Dermis microvascular lymphatic vessel endothelial cell (primary cell): ENCODE results near the gene GCNT1. TPM values are rescaled to one million over a fixed set of nuclear protein-coding genes. Genes with fewer than 3 reads are reported as not detected.
A peak's percentile ranks its signal among the peaks of the same experiment; 100 is the strongest.
"Not testable (repeated sequence)": the region's sequence is repeated elsewhere in the genome, so short reads cannot be mapped to it uniquely, and the experiment has no call there.

ENCODE experiments used
- DNase-seq, 2 donors: peaks; one replicate each; pipeline versions ENCODE4 v3.0.0 to v3.0.0-alpha.2; 2010; ENCODE audit warnings: low read depth in 2 of 2
- total RNA-seq: library from RNA; depleted of rRNA; stranded (reverse); fragments of >200 nt; gene quantifications from 2 replicates; pipeline ENCODE4 v1.2.1, GENCODE V29; 2014

The GCNT1 gene
- total RNA-seq, 1 donor from 2014 or later = 3.1 TPM

DNA sequence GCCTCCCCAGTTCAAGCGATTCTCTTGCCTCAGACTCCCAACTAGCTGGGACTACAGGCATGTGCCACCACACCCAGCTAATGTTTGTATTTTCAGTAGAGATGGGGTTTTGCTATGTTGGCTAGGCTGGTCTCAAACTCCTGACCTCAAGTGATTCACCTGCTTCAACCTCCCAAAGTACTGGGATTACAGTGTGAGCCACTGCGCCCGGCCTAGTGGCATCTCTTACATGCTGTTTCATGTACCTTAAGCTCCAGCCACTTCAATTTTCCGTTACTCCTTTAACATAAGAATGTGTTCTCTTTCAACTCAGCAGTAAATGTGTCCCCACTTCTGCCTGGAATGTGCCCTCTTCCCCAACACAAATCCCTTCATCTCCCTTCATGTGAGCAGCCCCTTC lies 73.9 kb downstream of the GCNT1 start:
- not testable (repeated sequence) for DNase-seq

DNA sequence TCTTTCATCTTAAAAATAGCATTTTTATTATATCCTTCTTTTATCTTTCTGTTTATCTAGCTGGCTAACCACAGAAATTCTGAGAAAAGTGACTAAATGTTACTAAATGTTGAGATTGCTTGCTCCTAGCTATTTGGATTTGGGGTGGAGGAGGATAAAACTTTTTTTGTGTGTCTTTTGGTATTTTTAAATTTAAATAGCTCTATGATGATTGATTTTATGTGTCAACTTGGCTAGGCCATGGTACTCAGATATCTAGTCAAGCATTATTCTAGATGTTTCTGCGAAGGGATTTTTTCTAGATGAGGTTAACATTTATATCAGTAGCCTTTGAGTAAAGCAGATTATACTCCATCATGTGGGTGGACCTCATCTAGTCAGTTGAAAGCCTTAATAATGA lies 75.0 kb downstream of the GCNT1 start:
- no peak for DNase-seq

GRCh38 chr9:76537150-76537646 lies 78.2 kb downstream of the GCNT1 start:
- peak; percentile 31 to 49 for DNase-seq

GRCh38 chr9:76539180-76539579 lies 80.2 kb downstream of the GCNT1 start:
- DNase-seq = no peak

DNA sequence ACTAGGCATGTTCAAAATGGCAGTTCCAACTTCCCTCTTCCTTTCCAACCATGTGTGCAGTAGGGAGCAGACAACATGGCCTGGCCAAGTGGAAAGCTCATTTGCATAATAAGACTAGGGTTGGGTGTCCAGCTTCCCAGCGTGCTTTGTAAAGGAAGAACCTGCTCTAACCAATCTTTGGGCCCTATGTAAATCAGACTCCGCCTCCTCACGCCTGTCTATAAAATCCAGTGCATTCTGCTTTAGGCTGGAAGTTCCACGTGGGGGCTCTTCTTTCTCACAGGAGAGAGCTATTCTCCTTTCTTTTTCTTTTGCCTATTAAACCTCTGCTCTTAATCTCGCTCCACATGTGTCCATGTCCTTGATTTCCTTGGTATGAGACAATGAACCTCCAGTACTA lies 83.4 kb downstream of the GCNT1 start:
- no peak for DNase-seq

- DNase-seq = no peak
Observed at GRCh38 chr9:76545191-76545590, 86.2 kb downstream of the GCNT1 start.

DNA sequence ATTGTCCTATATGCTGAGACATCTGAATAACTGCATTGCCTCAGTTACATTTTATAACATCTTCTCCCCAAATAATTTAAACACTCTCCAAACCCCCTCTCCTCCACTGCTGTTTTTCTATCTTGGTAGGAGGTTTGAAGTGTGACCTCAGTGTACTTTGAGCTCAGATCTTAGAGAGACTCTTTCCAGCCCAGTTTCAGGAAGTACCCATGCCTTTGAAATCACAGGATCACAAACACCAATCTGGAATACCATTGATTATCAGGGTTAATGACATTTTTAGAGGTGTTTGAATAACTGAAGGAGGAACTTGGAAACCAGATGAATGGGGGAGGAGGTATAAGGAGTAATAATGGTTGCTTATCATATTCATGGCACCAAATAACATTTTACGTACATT lies 93.2 kb downstream of the GCNT1 start:
- no peak for DNase-seq

DNA sequence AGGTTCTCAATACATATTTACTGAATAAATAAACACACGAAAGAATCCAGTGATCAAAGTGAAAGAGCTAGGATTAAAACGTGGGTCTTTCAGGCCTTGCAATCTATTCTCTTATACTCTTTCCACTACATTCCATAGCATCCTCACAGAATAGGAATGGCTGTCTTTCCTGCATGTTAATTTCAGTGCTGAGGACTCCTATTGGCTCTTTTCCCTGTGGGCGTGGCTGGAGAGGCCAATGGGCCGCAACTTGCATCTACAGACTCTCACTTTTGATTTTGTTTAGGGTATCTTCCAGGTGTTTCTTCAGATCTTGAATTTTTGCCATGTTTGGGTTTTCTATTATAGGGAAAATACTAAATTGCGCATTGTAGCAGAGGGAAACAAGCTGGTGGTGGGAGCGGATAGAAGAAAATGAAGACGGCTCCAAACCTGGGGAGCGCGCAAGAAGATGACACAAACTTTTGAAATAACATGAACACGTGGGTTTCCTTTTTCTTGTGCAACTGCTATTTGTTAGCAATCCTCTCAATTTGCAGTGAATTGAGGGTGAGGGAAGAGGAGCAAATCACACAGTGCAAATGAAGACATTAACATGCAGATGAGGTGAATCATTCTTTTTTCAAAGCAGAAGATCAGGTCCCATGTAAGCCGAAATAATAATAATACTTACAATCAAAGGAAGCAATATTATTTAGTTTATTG lies 93.9 kb downstream of the GCNT1 start:
- no peak for DNase-seq

- no peak for DNase-seq
Observed at GRCh38 chr9:76553680-76554079, 94.7 kb downstream of the GCNT1 start.

Other genes starting within 250 kb of the GCNT1 start
- gene RFK, start 64.8 kb upstream of the GCNT1 start, total RNA-seq = 38.3 and 50.3 TPM in 2 replicates